Activated CD4-positive, alpha-beta memory T cell treated with anti-CD3 and anti-CD28 coated beads, Interleukin-2, amount 10 ng/mL, durations not matched to agents 7 days and 5 days (primary cell): ENCODE results near the gene PPP2R3B. TPM values are rescaled to one million over a fixed set of nuclear protein-coding genes. Genes with fewer than 3 reads are reported as not detected.

Source experiments
- CTCF ChIA-PET: fragments of 350-600 bp; sonication (Branson Sonifier 250); formaldehyde crosslinking; loops from one replicate; lab custom pipeline; 2021; ENCODE audit warnings: antibody characterized with exemption, inconsistent platforms; lab: Charles Lee
- POLR2A ChIA-PET: fragments of 350-600 bp; sonication (Branson Sonifier 250); formaldehyde crosslinking; loops from one replicate; lab custom pipeline; 2021; ENCODE audit warnings: antibody characterized with exemption; lab: Charles Lee
- DNase-seq: peaks from one replicate; pipeline ENCODE4 v3.0.0-alpha.2; 2020
- H3K27ac Mint-ChIP-seq: one replicate; pipeline ENCODE4 v1.8.0; 2021; ENCODE audit warnings: mild to moderate bottlenecking, mixed read lengths
- H3K27me3 Mint-ChIP-seq: one replicate; pipeline ENCODE4 v1.8.0; 2021; ENCODE audit warnings: mixed read lengths
- H3K36me3 Mint-ChIP-seq: one replicate; pipeline ENCODE4 v1.8.0; 2021; ENCODE audit warnings: low read depth, mixed read lengths
- H3K4me1 Mint-ChIP-seq: one replicate; pipeline ENCODE4 v1.8.0; 2021; ENCODE audit warnings: mixed read lengths
- H3K4me3 Mint-ChIP-seq: one replicate; pipeline ENCODE4 v1.8.0; 2021; ENCODE audit warnings: mild to moderate bottlenecking, mixed read lengths
- H3K9me3 Mint-ChIP-seq: one replicate; pipeline ENCODE4 v1.8.0; 2021; ENCODE audit warnings: mixed read lengths
- total RNA-seq, 2 experiments: library from RNA; stranded (reverse); gene quantifications; one replicate each; pipeline ENCODE4 v1.2.3, GENCODE V29; 2021

PPP2R3B gene
- total RNA-seq, 2 experiments from 2014 or later = 26.1 to 26.3 TPM

DNA sequence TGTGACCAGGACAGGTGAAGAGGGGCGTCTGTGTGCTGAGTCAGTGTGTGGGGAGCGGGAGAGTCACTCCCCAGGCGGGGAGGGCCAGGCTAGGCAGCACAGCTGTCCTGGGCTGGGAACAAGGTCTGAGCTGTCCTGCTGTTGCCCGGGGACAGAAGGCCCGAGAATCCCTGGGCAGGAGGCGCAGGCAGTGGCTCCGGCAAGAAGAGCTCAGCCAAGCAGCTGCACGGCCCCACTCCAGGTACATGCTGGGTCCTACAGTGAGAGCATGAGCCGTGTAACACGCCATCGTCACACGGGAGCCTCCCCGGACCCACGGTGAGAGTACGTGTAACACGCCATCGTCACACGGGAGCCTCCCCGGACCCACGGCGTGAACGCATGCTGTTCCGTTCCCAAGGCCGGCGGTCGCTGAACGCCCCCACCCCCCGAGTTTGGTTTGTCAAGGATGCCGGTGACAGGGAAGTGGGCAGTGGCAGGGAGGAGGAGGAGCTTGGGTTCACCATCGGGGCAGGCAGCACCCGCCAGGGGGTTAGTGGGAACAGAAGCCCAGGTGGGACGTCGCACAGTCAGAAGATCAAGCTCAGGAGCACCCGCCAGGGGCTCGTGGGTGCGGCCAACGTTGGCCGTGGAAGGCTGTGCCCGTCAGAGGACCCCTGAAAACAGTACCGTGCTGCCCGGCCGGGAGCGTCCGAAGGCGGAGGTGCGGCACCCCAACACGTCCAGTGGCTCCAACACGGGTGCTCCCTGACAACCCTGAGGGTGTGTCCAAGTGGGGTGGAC is 15.6 kb downstream of the PPP2R3B start:
- Mint-ChIP-seq H3K4me1 (peaks cover 20% of the 10 kb centered on the region), H3K27ac (no peak overlapping the region), H3K36me3 (no peaks in the 10 kb centered on the region), H3K4me3 (no peak overlapping the region), H3K9me3 (no peaks in the 10 kb centered on the region), H3K27me3 (peaks cover 44% of the 10 kb centered on the region)
- no peak for DNase-seq
- ChIA-PET POLR2A (no interaction called here), CTCF (no interaction called here)

DNA sequence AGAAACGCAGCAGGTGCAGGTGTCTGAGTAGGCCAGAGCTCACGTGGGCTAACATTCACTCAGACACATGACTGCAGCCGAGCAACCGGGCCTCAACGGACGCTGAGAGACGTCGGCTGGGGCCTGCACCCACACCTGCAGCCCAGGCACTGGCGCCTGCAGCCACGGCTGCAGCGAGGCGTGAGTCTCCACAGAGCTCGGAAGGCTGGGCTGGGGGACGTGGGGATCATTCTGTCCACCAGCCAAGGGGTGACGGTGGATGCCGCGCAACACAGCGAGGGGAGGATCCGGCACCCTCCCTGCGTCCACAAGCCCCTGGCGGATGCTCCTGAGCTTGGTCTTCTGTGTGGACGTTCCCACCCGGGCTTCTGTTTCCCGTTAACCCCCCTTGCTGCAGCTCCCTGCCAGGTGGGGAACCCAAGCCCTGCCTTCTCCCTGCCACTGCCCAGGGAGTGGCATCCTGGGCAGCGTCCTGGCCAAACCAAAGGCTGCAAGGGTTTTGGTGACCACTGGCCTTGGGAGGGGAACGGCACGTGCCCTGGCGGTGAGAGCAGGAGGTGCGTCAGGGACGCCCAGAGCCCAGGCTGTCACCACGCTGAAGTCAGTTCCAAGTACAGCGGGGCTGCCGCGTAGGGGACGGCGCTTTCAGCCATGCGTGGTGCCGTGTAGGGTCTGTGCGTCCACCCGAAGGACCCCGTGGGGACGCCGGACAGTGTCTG is 16.3 kb downstream of the PPP2R3B start:
- Mint-ChIP-seq H3K9me3 (no peaks in the 10 kb centered on the region), H3K36me3 (no peaks in the 10 kb centered on the region), H3K27me3 (peaks cover 40% of the 10 kb centered on the region), H3K4me1 (peaks cover 18% of the 10 kb centered on the region), H3K27ac (no peak overlapping the region), H3K4me3 (no peak overlapping the region)
- no peak for DNase-seq
- CTCF ChIA-PET = no interaction called here
- POLR2A ChIA-PET = no interaction called here

DNA sequence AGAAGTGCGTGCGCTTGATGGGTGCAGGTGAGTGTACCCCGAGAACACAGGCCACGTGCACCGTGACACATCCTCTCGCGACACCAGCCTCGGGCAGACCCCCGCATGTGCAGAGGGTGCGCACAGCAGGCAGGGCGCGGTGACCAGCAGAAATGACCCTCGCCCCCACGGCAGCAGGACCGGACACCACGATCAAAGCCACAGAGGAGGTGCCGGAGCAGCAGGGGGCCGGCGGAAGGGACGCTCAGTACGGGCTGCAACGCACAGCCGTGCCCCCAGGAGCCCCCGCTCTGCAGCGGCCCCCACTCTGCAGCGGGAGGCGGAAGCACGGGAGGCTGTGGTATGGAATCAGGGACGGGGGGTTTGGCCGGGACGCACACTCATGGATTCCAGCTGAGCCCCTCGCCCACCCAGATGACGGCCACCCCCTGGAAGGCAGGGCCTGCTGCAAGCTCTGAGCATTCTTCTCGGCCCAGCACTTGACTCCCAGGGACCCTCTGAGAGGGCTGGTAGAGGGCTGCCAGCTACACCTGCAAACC is 17.1 kb downstream of the PPP2R3B start:
- Mint-ChIP-seq H3K4me3 (no peak overlapping the region), H3K27me3 (peaks cover 32% of the 10 kb centered on the region), H3K36me3 (no peaks in the 10 kb centered on the region), H3K27ac (no peak overlapping the region), H3K9me3 (no peaks in the 10 kb centered on the region), H3K4me1 (peaks cover 12% of the 10 kb centered on the region)
- CTCF ChIA-PET = no interaction called here
- DNase-seq = no peak
- POLR2A ChIA-PET = no interaction called here

DNA sequence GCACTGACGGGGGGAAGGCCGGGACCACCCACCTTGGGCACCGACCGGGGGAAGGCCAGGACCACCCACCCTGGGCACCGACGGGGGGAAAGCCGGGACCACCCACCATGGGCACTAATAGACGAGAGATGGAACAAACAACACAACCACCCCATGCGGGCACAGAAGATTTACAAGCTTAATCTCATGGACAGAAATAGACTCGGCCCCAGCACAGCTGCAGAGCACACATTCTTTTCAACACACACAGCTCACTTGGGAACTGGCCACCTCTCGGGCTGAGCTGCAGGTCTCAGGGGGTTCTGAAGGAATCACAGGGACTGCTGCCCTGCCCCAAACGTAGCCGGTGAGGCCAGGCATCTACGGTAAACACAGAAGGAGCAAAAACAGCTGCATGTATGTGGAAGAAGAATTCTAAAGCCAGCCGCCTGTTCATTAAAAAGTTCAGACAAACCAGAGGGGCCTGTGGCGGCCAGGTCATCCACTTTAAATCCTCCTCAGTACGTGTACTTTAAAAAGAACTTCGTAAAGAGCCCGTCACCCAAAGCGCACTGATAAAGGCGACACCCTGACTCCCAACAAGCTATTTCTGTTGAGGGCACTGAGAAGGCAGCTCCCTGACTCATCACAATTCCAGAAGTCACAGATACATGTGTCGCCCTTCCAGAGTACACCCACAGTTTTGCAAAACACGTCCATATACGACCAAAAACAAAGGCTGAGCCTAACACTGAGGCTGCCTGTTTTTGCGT is 17.7 kb downstream of the PPP2R3B start:
- POLR2A ChIA-PET = no interaction called here
- Mint-ChIP-seq H3K27ac (no peak overlapping the region), H3K27me3 (peaks cover 26% of the 10 kb centered on the region), H3K4me1 (peaks cover 7% of the 10 kb centered on the region), H3K36me3 (no peaks in the 10 kb centered on the region), H3K4me3 (no peak overlapping the region), H3K9me3 (no peaks in the 10 kb centered on the region)
- CTCF ChIA-PET = no interaction called here
- no peak for DNase-seq

DNA sequence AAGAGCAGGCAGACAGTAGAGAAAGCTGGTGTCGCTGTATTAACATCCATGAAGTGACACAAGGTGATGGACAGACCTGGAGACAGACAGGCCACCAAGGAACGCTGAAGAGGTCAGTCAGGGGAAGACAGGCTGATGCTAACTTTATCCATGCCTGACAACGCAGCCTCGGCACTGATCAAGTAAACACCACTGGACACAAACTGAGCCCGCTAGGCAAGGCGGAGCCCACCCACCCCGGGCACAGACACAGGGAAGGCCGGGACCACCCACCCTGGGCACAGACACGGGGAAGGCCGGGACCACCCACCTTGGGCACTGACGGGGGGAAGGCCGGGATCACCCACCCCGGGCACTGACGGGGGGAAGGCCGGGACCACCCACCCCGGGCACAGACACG is 18.8 kb downstream of the PPP2R3B start:
- no peak for DNase-seq
- H3K4me3 Mint-ChIP-seq = no peak overlapping the region
- CTCF ChIA-PET = no interaction called here
- H3K4me1 Mint-ChIP-seq = peaks cover 7% of the 10 kb centered on the region
- H3K9me3 Mint-ChIP-seq = peaks cover 8% of the 10 kb centered on the region
- POLR2A ChIA-PET = no interaction called here
- H3K36me3 Mint-ChIP-seq = peaks cover 9% of the 10 kb centered on the region
- peaks cover 22% of the 10 kb centered on the region for H3K27me3 Mint-ChIP-seq
- no peak overlapping the region for H3K27ac Mint-ChIP-seq

DNA sequence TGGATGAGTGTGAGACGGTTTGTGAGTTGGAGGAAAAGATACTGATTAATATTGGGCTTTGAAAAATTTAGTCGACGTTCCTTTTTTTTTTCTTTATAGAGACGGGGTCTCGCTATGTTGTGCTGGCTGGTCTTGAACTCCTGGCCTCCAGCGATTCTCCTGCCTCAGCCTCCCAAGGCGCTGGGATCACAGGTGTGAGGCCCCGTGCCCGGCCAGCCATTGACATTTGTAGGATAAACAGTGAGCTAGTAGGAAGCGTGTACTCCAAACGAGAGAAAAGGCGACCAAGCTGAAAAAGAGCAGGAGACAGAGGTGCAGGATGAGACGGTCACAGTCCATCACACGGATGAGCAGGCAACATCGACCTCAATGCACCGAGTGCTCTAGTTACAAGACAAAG is 19.4 kb downstream of the PPP2R3B start:
- peaks cover 9% of the 10 kb centered on the region for H3K9me3 Mint-ChIP-seq
- ChIA-PET CTCF (no interaction called here), POLR2A (no interaction called here)
- H3K4me3 Mint-ChIP-seq = no peak overlapping the region
- H3K36me3 Mint-ChIP-seq = peaks cover 11% of the 10 kb centered on the region
- no peak overlapping the region for H3K27ac Mint-ChIP-seq
- peaks cover 19% of the 10 kb centered on the region for H3K27me3 Mint-ChIP-seq
- no peak for DNase-seq
- H3K4me1 Mint-ChIP-seq = peaks cover 6% of the 10 kb centered on the region

DNA sequence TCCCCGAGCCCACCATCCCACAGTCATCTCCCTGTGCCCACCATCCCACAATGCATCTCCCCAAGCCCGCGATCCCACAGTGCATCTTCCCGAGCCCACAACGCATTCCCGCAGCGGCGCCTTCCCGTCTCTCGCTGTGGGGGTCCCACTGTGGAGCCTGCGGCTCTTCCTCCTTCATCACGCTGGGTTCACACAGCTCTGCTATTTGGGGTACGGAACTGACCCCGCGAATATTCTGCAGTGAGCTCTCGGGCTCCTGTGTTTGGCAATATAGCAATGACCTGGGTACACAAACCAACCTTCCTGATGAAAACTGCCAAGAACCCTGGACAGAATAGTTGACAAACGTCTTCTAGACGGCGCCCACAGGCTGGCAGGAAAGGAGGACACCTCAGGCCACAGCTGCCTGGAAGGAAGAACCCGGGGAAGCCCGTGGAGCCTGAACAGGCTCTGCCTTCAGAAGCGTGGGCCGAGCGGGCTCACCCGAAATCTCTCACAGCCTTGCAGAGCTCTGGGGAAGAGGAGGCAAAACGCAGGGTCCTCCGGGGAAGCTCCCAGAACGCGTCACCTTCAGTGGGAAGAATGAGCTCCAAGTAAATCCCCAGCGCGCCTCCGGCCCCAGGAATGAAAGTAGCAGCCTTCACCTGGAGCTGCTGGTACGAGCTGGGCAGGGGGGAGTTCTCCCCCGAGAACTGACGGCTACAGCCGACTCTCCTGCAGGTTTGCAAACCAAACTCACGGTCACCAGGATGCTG is 22.9 kb downstream of the PPP2R3B start:
- H3K9me3 Mint-ChIP-seq = peaks cover 29% of the 10 kb centered on the region
- DNase-seq = no peak
- H3K36me3 Mint-ChIP-seq = peaks cover 42% of the 10 kb centered on the region
- H3K27ac Mint-ChIP-seq = no peak overlapping the region
- POLR2A ChIA-PET = no interaction called here
- no peaks in the 10 kb centered on the region for H3K27me3 Mint-ChIP-seq
- H3K4me1 Mint-ChIP-seq = no peaks in the 10 kb centered on the region
- no peak overlapping the region for H3K4me3 Mint-ChIP-seq
- CTCF ChIA-PET = no interaction called here

DNA sequence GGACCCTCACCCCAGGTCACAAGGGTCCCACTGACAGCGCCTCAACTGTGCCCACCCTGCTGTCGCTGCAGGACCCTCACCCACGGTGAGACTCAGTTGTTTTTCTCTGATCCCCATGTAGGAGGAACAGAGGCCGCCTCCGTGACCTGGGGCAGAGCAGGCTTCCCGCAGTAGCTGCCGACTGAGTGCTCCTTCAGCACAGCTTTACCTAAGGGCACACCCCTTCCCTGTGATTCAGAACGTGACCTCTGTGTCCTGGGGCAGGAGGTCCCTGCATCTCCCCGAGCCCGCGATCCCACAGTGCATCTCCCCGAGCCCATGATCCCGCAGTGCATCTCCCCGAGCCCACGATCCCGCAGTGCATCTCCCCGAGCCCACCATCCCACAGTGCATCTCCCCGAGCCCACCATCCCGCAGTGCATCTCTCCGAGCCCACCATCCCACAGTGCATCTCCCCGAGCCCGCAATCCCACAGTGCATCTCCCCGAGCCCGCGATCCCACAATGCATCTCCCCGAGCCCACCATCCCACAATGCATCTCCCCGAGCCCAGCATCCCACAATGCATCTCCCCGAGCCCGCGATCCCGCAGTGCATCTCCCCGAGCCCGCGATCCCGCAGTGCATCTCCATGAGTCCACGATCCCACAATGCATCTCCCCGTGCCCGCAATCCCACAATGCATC is 23.6 kb downstream of the PPP2R3B start:
- no peak overlapping the region for H3K27ac Mint-ChIP-seq
- no peaks in the 10 kb centered on the region for H3K4me1 Mint-ChIP-seq
- H3K36me3 Mint-ChIP-seq = peaks cover 46% of the 10 kb centered on the region
- no peak overlapping the region for H3K4me3 Mint-ChIP-seq
- POLR2A ChIA-PET = no interaction called here
- H3K27me3 Mint-ChIP-seq = no peaks in the 10 kb centered on the region
- H3K9me3 Mint-ChIP-seq = peaks cover 32% of the 10 kb centered on the region
- no peak for DNase-seq
- CTCF ChIA-PET = no interaction called here

DNA sequence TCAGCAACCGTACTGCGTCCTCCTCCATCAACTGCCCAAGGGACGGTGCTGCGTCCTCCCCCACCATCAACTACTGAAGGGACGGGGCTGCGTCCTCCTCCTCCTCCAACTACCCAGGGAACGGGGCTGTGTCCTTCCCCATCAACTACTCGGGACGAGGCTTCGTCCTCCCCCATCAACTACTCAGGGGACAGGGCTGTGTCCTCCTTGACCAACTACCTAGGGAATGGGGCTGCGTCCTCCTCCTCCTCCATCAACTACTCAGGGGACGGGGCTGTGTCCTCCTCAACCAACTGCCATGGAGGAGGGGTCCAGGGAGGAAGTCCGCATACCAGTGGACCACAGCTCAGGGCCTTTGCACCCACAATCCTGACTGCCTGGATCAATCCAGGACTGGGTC is 24.4 kb downstream of the PPP2R3B start:
- ChIA-PET POLR2A (no interaction called here), CTCF (no interaction called here)

DNA sequence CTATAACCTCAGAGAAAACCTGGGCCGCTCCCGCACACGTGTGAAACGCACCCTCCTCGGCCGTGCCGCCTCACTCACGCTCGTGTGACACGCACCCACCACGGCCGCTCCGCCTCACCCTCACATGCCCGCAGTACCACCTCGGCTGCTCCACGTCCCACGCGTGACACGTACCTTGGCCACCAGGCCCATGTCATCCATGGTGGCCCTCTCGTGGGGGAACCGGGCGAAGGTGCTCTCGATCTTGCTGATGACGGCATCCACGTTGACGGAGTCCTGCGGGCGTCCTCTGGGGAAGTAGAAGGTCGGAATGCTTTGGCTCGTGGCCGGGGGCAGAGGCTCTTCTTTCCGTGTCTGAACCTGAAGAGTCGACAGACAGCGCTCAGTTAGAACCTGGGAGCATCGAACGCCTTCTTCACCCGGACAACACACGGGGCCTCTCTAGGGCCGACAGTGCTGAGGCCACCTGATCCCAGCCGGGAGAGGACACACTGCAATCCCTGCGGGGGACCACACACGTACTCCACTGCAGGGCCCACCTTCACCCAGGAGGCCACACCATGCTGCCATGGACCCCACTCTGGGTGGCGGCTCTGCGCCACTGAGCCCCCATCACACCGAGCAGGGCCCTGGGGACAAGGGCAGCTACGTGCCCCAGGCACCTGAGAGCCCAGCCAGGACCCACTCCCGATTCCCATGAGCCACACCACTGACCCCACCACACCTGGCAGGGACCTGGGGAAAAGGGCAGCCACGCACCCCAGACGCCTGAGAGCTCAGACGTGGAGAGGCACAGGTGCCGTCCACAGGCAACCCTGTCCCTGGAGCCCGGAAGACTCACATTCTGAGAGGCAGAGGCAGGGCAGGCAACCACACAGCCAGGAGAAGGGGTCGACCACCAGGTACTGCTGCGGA is 25.2 kb downstream of the PPP2R3B start:
- Mint-ChIP-seq H3K4me1 (peaks cover 15% of the 10 kb centered on the region), H3K27me3 (no peaks in the 10 kb centered on the region), H3K36me3 (peaks cover 59% of the 10 kb centered on the region), H3K4me3 (no peak overlapping the region), H3K27ac (no peak overlapping the region), H3K9me3 (peaks cover 35% of the 10 kb centered on the region)
- ChIA-PET POLR2A (no interaction called here), CTCF (no interaction called here)
- DNase-seq = no peak

More for the DNA sequence above, 24.4 kb downstream of the PPP2R3B start:
- H3K4me3 Mint-ChIP-seq = no peak overlapping the region
- DNase-seq = no peak
- peaks cover 35% of the 10 kb centered on the region for H3K9me3 Mint-ChIP-seq
- H3K27ac Mint-ChIP-seq = no peak overlapping the region
- H3K36me3 Mint-ChIP-seq = peaks cover 53% of the 10 kb centered on the region
- H3K27me3 Mint-ChIP-seq = no peaks in the 10 kb centered on the region
- H3K4me1 Mint-ChIP-seq = peaks cover 6% of the 10 kb centered on the region

DNA sequence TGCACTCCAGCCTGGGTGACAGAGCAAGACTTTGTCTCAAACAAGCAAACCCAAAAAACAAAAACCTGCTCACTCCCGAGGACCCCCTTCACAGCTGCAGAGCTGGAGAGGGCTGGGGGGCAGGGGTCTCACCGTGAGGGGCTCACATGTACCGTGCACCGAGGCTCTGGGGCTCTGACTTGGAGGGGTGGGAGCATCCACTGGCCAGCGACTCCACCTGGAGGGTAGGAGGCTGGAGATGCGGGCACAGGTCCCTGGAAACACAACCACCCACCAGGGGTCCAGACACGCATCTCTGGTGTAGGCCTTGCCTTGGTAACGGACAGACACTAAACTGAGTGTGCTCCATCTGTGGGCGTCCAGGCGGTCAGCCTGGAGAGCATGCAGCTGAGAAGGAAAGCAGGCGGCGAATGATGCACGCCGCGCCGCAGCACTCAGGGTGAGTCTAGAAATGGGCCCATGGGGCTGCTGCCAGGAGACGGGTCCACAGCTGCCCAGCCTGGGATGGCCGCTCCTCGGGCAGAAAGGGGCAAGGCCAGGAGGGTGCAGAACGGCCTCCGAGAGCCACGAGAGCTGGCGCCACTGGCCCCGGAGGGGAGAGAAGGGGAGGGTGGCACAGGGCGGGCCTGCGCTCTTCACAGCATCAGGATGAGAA is 26.1 kb downstream of the PPP2R3B start:
- CTCF ChIA-PET = no interaction called here
- Mint-ChIP-seq H3K27me3 (no peaks in the 10 kb centered on the region), H3K27ac (no peak overlapping the region), H3K36me3 (peaks cover 62% of the 10 kb centered on the region), H3K4me1 (peaks cover 21% of the 10 kb centered on the region), H3K9me3 (peaks cover 35% of the 10 kb centered on the region), H3K4me3 (no peak overlapping the region)
- POLR2A ChIA-PET = no interaction called here
- no peak for DNase-seq
